Smooth muscle cell (in vitro differentiated cells): ENCODE measurements around the gene NEUROD1. TPM values are rescaled to one million over a fixed set of nuclear protein-coding genes. Genes with fewer than 3 reads are reported as not detected.

Experiments
- DNase-seq: peaks from one replicate; lab custom pipeline; 2025; ENCODE audit not compliant: unreplicated experiment; lab: John Stamatoyannopoulos, UW
- H2AFZ ChIP-seq: fragments of 200-600 bp; sonication (generic); 2 replicates; pipeline ENCODE4 v1.6.0; 2016; ENCODE audit warnings: antibody characterized with exemption, low read depth, mild to moderate bottlenecking
- H3F3A ChIP-seq: fragments of 200-600 bp; sonication (generic); 2 replicates; pipeline ENCODE4 v1.6.0; 2017; ENCODE audit warnings: antibody characterized with exemption, low read depth
- H3K27ac ChIP-seq: fragments of 200-600 bp; sonication (generic); 2 replicates; pipeline ENCODE4 v1.5.1; 2016; ENCODE audit warnings: low read depth, mild to moderate bottlenecking
- H3K27me3 ChIP-seq: fragments of 200-600 bp; sonication (generic); 2 replicates; pipeline ENCODE4 v1.6.1; 2016; ENCODE audit warnings: low read depth, mild to moderate bottlenecking
- H3K36me3 ChIP-seq: fragments of 200-600 bp; sonication (generic); 2 replicates; pipeline ENCODE4 v1.5.1; 2016; ENCODE audit warnings: low read depth
- H3K4me1 ChIP-seq: fragments of 200-600 bp; sonication (generic); 2 replicates; pipeline ENCODE4 v1.5.1; 2016; ENCODE audit warnings: low read depth
- H3K4me2 ChIP-seq: fragments of 200-600 bp; sonication (generic); 2 replicates; pipeline ENCODE4 v1.6.0; 2016; ENCODE audit warnings: mild to moderate bottlenecking
- H3K4me3 ChIP-seq: fragments of 200-600 bp; sonication (generic); 2 replicates; pipeline ENCODE4 v1.5.1; 2016; ENCODE audit warnings: mild to moderate bottlenecking
- H3K79me2 ChIP-seq: fragments of 200-600 bp; sonication (generic); 2 replicates; pipeline ENCODE4 v1.6.0; 2016; ENCODE audit warnings: low read depth, mild to moderate bottlenecking
- H3K9ac ChIP-seq: fragments of 200-600 bp; sonication (generic); 2 replicates; pipeline ENCODE4 v1.6.0; 2016; ENCODE audit warnings: low read depth
- H3K9me3 ChIP-seq: fragments of 200-600 bp; sonication (generic); replicated peaks from 2 replicates; pipeline ENCODE4 v1.5.1; 2016; ENCODE audit warnings: low read depth
- H4K20me1 ChIP-seq: fragments of 200-600 bp; sonication (generic); 2 replicates; pipeline ENCODE4 v1.6.0; 2016; ENCODE audit warnings: low read depth
- CTCF ChIP-seq: fragments of 200-600 bp; sonication (generic); IDR thresholded peaks from 2 replicates; pipeline ENCODE4 v1.5.1; 2017; ENCODE audit warnings: borderline replicate concordance, mild to moderate bottlenecking, antibody characterized with exemption; ENCODE audit not compliant: insufficient read depth, poor library complexity, severe bottlenecking
- WGBS: methylation state at CpG from one replicate; pipeline ENCODE4 v1.1.7; 2016; ENCODE audit warnings: low lambda C conversion rate; 5-methylcytosine and 5-hydroxymethylcytosine counted together
- polyA plus RNA-seq: library from polyadenylated mRNA; unstranded; fragments of >200 nt; fragmentation: Nextera tagmentation; extraction: Ambion mirVana; gene quantifications from 2 replicates; pipeline ENCODE4 v1.2.1, GENCODE V29; 2016
- total RNA-seq: library from RNA; depleted of rRNA; stranded (reverse); fragments of >200 nt; gene quantifications from 2 replicates; pipeline ENCODE4 v1.2.3, GENCODE V29; 2014

NEUROD1 gene
- total and polyA plus RNA-seq, 2 experiments from 2014 or later: not detected

- Histone ChIP-seq H3K4me3 (no peak overlapping the region), H2AFZ (no peak overlapping the region), H3K27ac (no peak overlapping the region), H3F3A (no peaks in the 10 kb centered on the region), H3K9ac (no peak overlapping the region), H3K36me3 (no peaks in the 10 kb centered on the region), H3K4me1 (no peaks in the 10 kb centered on the region), H3K27me3 (peaks cover 28% of the 10 kb centered on the region), H3K4me2 (no peak overlapping the region), H3K9me3 (no peaks in the 10 kb centered on the region), H4K20me1 (no peaks in the 10 kb centered on the region), H3K79me2 (no peaks in the 10 kb centered on the region)
- TF ChIP-seq CTCF: no peak
- WGBS: 0% methylated on average over 1 of the region's 1 CpG
- DNase-seq: no peak
Measured at GRCh38 chr2:181639686-181640085, 40.6 kb downstream of the NEUROD1 start.

GRCh38 chr2:181632733-181633401, 47.5 kb downstream of the NEUROD1 start:
- no peaks in the 10 kb centered on the region for H3K27me3 ChIP-seq
- no peak overlapping the region for H3K9ac ChIP-seq
- no peaks in the 10 kb centered on the region for H3K4me1 ChIP-seq
- H3K79me2 ChIP-seq: no peaks in the 10 kb centered on the region
- WGBS: 93% methylated on average over 4 of the region's 4 CpGs
- H3F3A ChIP-seq: no peaks in the 10 kb centered on the region
- TF ChIP-seq CTCF: no peak
- no peak overlapping the region for H3K4me2 ChIP-seq
- no peaks in the 10 kb centered on the region for H3K36me3 ChIP-seq
- no peak overlapping the region for H3K27ac ChIP-seq
- DNase-seq: no peak
- no peak overlapping the region for H2AFZ ChIP-seq
- H3K4me3 ChIP-seq: no peak overlapping the region
- no peaks in the 10 kb centered on the region for H4K20me1 ChIP-seq
- no peaks in the 10 kb centered on the region for H3K9me3 ChIP-seq

GRCh38 chr2:181628590-181629585, 51.4 kb downstream of the NEUROD1 start:
- Histone ChIP-seq H3K36me3 (no peaks in the 10 kb centered on the region), H3K9me3 (no peaks in the 10 kb centered on the region), H3K4me2 (no peak overlapping the region), H3K4me3 (no peak overlapping the region), H4K20me1 (no peaks in the 10 kb centered on the region), H3K27me3 (no peaks in the 10 kb centered on the region), H3F3A (no peaks in the 10 kb centered on the region), H2AFZ (no peak overlapping the region), H3K27ac (no peak overlapping the region), H3K9ac (no peak overlapping the region), H3K4me1 (no peaks in the 10 kb centered on the region), H3K79me2 (no peaks in the 10 kb centered on the region)
- no peak for TF ChIP-seq CTCF
- 78% methylated on average over 3 of the region's 3 CpGs for WGBS
- no peak for DNase-seq
